ENCODE data around the gene RASA1.

RASA1 gene

DNA sequence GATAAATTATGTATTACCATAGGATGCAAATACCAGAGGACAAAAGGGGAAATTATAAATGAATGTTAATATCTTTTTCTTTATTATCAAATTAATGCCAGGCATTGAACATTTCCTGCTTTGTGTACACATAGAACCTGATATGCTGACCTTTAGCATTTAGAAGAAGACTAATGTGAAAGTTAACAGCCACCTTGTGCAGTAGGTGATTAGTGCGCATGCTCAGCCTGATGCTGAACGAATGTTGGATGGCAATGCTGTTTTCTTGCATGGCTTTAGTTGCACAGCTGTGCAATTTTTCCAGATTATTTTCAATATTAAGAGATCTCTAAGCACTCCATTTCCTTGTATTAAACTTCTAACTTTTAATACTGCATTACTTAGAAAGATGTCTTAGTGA is 99.6 kb downstream of the RASA1 start:
- no peak for DNase-seq

DNA sequence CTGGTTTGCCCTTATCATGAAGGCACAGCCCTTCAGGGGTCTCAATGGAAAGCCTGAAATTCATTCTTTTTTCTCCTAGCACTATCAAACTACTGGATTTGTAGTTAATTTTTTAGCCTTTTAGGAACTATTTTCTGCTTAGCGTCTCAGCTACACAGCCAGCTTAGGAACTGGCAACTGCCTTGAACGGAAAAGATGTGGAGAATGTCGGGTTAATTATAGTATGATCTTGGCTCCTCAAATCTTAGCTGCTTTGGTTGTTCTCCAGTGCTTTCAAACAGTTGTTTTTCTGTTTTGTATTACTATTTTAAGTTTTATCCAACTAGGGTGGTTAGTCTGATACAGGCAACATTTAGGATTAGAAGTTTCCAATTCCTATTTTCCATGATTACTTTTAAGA is 100.9 kb downstream of the RASA1 start:
- no peak for DNase-seq

DNA sequence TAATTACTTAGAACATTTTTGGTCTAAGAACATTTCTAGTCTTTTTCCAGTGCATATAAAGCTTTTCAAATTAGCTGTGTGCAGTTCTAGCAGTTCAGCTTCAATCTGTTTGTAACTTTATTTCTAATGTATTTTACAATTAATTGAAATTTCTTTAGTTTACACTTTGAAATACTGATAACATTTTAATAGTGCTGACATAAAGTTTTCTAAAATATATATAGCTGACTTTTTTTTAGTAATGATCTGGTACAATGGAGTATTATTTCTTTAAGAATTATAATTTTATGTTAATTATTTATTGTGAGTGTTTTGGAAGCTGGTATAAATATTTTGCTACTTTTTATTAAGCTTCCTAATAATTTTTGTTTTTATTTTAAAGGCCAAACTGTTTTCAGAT is 101.7 kb downstream of the RASA1 start:
- no peak for DNase-seq

DNA sequence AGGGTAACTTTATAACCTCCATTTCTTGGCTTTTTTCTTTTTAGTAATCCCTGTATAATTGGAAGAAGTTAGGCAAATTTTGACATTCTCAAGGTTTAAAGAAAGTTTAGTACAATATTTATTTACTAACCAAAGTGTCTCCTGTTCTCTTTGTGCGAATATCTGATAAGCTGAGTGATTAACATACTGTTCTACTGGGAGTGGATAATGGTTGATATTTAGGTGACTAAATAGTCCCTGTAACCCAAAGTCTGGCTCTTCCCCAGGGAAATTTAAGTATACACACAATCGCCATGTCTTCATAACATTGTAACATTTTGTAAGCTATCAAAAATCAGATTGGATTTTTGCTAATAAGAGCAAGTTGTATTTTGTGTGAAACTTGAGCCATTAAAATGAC is 105.0 kb downstream of the RASA1 start:
- DNase-seq, result no peak

DNA sequence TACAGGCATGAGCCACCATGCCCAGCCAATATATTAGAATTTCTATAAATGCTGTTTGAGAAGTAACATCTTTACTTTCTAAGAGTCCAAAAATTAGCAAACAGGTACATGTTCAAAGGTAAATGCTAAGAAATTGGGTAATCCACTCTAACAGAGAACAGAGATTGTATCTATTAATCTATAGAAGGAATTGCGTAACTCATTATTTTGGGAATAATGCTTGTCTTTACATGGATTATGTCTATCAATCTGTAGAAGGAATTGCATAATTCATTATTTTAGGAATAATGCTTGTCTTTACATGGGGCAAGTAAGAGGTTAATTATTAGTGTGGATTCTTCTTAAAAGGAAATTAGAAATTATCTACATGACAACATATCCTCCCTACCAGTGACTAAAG is 114.5 kb downstream of the RASA1 start:
- no peak for DNase-seq

DNA sequence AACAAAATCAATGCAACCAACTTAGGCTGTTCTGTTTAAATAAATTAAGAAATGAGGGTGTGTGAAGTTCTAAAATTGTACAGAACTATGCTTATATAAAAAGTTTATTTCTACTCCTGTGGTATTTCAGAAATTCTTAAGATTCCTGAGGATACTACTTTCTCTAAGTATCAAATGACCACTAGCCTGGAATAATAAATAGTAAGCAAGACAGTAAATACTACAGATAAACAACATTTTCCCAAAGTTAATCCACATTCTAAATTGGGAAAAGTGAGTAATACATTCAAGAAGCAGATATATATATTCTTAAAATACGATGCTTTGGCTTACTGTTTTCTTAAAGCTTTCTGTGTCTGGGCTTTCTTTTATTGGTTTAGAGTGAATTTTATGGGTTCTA is 115.5 kb downstream of the RASA1 start:
- no peak for DNase-seq

DNA sequence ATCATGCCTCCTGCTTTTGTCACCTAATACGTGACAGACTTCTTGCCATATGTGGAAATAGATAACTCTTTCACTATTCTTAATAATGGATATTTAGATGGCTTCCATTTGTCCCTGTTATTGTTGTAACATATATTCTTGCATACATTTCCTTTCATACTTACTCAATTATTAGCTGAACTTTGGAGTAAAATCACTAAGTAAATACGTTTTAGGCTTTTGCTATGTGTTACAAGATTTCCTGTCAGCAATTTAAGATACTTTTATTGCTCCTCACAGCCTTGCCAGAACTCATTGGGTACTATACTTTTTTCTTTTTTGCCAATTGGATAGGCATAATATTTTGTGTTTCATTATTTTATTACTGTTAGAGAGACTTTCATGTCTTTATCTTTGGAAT is 118.1 kb downstream of the RASA1 start:
- no peak for DNase-seq

DNA sequence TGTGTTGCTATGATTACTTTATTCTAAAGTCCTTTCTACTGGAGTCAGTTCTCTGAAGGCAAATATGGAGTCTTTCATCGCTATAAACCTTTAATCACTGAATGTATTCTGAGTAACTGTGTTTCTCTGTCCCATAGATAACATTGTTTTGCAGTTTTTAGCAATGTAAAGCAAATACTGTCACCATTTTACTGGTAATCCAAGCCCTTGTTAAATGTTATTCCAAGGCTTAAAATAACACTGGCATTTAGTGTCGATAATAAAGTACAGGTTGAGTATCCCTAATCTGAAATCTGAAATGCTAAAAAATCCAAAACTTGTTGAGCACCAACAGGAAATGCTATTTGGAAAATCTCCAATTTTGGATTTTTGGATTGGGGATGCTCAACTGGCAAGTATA is 120.4 kb downstream of the RASA1 start:
- no peak for DNase-seq

DNA sequence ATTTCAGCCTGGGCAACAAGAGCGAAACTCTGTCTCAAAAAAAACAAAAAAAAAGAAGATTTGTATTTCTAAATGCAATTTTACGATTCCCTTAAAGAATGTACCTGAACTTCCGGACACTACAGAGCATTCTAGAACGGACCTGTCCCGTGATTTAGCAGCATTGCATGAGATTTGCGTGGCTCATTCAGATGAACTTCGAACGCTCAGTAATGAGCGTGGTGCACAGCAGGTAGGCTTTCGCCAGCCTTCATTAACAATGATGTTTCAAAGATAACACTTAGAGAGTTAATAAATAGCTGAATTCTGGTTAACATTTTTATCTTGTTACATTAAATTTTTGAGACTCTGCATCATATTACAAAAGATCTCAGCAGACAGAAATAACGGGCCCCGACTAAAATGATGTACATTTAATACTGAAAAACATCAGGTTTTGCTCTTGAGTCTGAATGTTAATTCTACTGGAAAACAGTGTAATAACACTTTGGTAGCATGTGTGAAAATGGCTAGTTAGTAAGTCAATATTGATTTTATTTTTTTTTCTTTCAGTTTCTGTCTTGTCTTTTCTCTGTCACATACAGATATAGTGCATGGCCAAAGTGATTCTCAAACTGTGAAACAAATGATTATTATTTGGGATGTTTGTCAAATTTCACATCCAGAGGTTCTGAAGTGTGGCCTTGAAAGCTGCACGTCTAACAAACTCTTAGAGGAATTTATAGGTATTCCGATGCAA is 121.8 kb downstream of the RASA1 start:
- DNase-seq, result no peak

DNA sequence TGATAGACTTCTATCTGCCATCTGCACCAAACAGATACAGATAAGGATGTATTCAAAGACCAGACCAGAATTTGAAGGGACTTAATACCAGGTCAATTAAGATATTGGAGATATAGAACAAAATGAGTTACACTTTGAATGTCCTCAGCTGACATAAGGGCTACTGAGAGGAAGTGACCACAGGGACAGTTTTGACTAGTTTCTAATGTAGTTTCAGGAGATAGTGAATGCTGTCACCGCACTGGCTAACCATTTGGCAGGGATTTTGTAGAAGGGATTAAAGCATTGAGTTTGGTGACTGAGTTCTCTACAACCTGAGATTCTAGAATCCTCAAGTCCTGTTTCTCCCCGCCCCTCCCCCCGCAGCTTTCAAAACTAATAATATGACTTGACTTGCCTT is 122.4 kb downstream of the RASA1 start:
- no peak for DNase-seq

DNA sequence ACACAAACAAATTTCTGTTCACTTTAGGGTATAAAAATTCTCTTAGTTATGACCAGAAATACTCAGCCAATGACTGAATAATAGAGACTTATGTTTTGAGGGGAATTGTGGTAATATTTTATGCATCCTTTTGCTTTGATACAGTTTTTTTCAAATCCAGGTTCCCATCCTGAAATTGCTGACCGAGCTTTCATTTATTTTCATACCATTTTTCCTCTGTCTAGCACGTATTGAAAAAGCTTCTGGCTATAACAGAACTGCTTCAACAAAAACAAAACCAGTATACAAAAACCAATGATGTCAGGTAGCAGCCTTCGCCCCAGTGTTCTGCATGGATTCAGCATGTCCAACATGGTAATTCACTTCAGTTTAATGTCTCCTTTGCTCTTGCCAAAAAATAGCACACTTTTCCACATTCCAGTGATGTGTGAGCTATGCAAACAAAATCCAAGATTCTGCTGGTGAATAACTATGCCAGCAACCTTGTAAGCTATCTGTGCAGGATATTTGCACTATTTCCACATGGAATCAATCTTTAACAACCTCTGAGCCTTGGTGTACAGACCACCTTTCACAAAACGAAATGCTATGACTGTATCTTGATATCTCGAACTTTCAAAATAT is 123.0 kb downstream of the RASA1 start:
- DNase-seq, result no peak

DNA sequence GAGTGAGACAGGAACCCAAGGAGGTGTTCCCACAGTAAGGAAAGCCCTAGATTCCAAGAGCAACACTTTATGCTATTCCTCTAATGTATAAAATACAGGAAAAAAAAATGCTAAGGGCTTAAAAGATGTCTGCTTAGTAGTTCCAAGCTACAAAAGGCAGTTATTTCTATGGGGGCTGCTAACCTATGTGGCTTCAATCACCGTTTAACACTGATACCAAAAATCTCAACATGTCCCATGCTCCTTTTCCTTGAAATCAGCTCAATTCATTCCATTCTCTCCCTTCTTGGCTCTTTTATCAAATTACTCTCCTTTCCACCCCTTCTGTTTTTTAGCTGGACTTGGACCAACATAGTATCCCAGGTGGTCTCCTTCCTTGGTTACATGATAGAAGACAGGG is 124.5 kb downstream of the RASA1 start:
- no peak for DNase-seq

DNA sequence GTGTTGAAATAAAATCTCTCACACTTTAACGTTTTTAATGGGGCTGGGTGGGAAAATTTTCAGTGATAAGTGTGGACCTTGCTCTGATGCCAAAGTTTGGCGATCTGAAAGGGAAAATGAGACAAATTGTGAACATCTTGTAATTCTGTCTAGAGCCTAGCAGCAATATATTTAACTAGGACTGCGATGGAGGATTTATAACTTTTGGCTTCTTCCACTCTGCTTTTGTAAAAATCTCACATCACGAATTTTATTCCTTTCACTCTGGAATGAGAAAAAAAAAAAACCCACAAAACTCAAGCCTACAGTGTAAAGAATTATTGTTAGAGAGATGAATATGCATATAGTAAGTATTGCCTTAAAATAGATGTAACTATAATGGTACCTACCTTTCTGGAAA is 125.1 kb downstream of the RASA1 start:
- no peak for DNase-seq

DNA sequence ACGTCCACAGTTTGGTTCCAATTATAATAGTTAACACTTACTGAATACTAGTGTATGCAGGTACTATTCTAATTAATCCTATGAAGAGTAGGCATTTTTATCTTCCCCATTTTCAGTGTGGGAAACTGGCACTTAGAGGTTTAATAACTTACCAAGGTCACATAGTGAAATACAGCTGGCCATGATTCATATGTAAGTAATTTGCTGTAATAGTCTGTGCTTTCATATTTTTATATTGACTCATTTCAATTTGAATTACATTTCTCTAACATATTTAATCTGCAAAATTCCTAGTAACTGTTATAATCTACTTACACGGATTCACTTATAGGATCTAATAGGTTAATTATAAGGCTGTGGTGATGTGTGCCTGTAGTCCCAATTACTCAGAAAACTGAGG is 125.6 kb downstream of the RASA1 start:
- no peak for DNase-seq

DNA sequence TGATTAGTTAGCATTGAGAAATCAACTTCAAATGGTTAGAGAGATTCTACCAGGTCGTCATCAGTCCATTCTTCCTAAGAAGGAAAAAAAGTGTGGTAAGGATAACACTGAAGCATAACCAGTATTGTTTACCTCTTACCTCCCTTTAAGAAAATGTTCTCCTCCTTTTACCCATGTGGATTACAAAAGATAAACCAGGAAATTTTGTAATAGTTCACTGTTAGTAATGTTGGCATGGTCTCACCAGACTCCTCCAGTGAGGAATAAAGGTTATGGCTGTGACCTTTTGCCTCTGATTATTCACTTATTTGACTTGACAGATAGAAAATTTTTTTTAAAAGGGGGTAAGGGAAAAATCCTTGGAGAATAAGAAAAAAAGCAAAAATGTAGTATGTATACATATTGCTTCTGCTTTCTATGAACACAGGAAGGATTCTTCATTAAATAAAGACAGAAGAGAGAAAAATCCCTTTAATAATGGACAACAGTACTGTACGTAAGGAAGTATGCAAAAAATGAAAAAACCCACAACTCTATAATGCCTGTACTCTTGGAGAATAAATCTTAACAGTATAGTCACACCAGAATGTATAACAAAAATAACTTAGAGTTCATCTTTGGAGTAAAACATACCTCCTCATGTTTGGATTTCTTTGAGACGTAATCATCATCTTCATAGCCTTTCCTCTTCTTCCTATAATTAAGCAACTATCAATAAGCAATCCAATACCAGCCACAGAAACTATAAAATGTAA is 126.9 kb downstream of the RASA1 start:
- DNase-seq, result no peak

DNA sequence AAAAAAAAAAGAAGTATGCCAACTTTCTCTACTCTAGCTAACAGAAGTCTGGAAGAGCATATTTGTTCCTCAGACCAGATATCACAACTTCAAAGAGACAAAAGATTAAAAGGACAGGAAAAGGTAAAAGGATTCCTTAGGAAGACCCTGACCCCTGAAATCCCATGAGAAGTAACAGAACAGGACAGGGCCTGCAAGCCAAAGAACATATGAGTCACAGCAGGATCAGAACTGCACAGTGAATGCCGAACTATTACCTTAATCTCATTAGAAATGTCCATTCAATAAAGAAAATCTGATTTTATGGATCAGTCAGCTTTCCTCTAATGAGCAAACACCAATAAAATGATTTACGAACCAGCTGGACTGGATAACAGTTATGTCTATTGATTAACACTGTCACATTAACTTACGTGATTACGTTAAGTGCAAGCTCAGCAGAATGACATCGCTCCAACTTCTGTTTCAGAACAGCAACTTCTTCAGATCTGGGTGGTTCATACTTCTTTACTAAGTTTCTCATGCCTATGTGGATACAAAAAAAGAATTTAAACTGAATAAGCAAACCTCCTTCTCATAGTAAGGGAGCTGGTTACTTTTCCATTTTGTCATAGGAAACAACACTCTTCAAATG is 131.4 kb downstream of the RASA1 start:
- DNase-seq, result no peak

DNA sequence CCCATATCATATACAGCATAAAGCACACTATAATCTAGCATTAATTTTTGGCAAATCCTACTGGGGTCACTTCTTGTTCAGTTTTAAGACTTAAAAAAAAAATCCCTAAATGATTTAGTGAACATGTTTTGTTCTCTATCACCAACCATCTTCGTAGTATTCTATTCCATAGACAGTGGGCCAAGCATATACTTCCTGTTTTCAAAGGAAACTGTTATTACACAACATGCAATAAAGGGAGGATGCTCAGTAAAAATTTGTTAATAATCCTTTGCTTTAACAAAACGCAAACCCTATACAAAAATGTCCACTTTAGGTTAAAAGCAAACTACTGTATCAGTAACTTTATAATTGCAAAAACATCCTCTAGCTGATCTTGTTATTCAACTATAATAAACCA is 132.0 kb downstream of the RASA1 start:
- DNase-seq, result no peak

DNA sequence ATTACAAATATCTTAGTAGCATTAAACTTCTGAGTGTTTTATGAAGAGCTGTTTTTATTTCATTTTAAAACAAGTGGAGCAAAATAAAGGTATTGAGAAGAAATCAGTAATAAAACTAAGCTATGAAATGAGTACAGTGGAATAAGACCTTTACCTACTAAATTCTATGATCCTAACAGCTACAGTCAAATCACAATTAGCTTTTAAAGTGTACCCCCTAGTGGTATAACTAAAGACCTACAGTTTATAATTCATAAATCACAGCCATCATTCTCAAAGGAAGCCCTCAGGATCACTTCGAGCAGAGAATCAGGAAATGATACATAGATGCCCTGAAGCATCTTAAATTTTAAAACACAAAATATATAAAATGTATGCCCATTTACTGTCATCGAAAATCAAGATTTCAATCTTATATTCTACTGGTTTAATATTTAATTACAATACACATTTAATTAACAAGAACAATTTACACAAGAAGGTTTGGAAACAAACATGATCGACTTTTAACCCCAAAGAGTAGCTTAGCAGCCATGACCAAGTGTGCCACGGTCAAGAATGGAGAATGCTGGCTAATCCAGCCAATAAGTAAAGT is 132.7 kb downstream of the RASA1 start:
- DNase-seq, result no peak

DNA sequence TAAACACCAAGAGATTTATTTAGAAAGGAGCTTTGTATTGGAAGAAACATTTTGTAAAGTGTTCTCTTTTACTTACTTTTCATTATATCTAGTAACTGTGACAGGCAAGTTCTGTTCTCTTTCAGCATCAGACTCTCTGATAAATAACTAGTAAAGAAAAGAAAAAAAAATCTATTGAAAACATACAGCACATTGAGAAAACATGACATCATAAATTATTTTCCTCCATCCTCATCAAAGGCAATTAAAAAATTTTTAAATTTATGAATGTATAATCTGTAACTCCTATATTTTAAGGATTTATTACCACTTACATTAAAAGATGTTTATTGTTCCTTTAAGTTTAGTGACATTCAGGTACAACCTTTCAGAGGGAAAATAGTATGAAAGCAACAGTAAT is 133.9 kb downstream of the RASA1 start:
- DNase-seq, result no peak

DNA sequence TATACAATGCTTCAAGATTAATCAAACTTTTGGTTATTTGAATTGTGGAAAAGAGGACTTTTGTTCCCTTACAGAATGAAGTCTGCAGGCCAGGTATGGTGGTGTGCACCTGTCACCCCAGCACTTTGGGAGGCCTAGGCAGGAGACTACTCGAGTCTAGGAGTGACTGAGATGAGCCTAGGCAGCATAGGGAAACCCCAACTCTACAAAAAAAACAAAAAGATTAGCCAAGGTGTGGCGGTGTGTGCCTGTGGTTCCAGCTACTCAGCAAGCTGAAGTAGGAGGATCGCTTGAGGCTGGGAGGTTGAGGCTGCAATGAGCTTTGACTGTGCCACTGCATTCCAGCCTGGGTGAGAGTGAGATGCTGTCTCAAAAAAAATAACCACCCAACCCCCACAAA is 135.7 kb downstream of the RASA1 start:
- DNase-seq, result no peak

DNA sequence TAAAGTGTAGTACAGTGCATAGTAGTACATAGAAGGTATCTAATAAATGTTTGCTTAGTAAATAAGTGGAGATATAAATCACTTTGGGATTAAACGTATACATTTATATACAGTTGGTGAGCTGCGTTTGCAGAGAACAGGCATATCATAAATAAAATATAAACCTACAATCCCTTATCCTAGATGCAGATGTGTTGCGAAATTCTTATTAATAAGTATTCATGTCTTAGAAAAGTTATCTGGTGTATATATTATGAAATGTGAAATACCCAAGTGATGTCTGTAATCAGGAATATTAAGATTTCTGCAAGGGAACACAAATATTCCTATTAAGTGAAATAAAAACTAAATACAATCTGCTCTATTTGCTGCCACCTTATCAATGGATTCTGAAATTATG is 136.2 kb downstream of the RASA1 start:
- DNase-seq, result no peak

DNA sequence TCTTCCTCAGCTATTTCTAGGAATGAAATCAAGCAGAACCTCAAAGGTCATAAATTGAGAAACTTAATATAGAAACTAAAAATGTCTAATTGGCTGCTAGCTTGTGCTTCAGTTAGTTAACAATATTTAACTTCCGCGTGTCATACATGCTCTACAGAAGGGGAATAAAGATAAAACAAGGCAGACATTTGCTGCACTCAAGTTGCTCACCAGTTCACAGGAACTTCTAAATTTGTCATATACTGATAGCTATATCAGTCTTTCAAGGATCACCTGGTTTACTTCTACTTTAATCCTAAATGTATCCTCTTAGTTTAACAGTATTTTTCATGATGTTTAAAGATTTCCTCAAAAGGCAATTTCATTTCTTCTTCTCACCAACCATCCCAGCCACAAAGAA is 136.7 kb downstream of the RASA1 start:
- no peak for DNase-seq

DNA sequence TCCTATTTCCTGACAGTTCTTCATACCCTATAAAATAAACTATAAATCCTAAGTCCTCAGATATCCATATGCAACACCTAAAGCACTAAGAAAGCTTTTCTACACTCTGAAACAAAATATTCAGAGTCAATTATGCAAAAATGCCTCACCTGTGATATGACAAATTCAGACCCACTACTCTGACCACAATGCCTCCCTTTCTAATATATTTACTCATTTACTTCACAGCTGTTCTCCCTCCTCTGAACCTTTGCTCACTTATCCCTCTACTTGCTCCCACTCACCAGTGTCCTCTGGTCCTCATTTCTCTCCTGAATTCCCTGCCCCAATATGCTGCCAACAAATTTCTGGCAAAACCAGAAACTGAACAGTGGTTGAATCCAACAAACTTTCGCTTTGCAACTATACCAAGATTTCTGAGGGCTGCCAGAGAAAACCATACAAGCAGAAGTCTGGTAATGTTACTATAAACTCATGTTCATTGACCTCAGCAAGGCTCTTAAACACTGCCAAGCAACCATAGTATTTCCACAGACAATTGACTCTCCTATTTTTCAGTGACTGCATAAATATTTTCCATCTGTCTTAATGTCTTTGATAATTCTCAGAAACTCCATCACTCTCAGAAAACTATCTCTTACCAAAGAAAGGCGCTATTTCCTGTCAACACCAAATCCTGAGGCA is 137.9 kb downstream of the RASA1 start:
- DNase-seq, result no peak
